GM23248 (cell line): ENCODE results near the gene TULP4. TPM values are rescaled to one million over a fixed set of nuclear protein-coding genes. Genes with fewer than 3 reads are reported as not detected.

Source experiments
- DNase-seq: peaks from one replicate; pipeline ENCODE4 v3.0.0-alpha.2; 2015
- H2AFZ ChIP-seq: fragments of 200-600 bp; sonication (generic); 2 replicates; pipeline ENCODE4 v1.6.1; 2016; ENCODE audit warnings: antibody characterized with exemption
- H3F3A ChIP-seq: fragments of 200-600 bp; sonication (generic); 2 replicates; pipeline ENCODE4 v1.6.1; 2016; ENCODE audit warnings: mild to moderate bottlenecking, antibody characterized with exemption, mixed run types; ENCODE audit not compliant: insufficient read depth
- H3K27ac ChIP-seq: fragments of 200-600 bp; sonication (generic); 2 replicates; pipeline ENCODE4 v1.5.1; 2016; ENCODE audit warnings: mild to moderate bottlenecking
- H3K27me3 ChIP-seq: fragments of 200-600 bp; sonication (generic); replicated peaks from 2 replicates; pipeline ENCODE4 v1.6.1; 2016; ENCODE audit warnings: mild to moderate bottlenecking; ENCODE audit not compliant: insufficient read depth
- H3K36me3 ChIP-seq: fragments of 200-600 bp; sonication (generic); 2 replicates; pipeline ENCODE4 v1.6.1; 2016; ENCODE audit warnings: low read depth, mild to moderate bottlenecking
- H3K4me1 ChIP-seq: fragments of 200-600 bp; sonication (generic); 2 replicates; pipeline ENCODE4 v1.6.1; 2016; ENCODE audit warnings: mild to moderate bottlenecking; ENCODE audit not compliant: insufficient read depth
- H3K4me2 ChIP-seq: fragments of 200-600 bp; sonication (generic); one replicate; pipeline ENCODE4 v1.6.1; 2016; ENCODE audit warnings: mild to moderate bottlenecking; ENCODE audit not compliant: unreplicated experiment
- H3K4me3 ChIP-seq: fragments of 200-600 bp; sonication (generic); 2 replicates; pipeline ENCODE4 v1.5.1; 2016; ENCODE audit warnings: mild to moderate bottlenecking
- H3K79me2 ChIP-seq: fragments of 200-600 bp; sonication (generic); 2 replicates; pipeline ENCODE4 v1.6.1; 2016; ENCODE audit warnings: mild to moderate bottlenecking; ENCODE audit not compliant: insufficient read depth
- H3K9ac ChIP-seq: fragments of 200-600 bp; sonication (generic); 2 replicates; pipeline ENCODE4 v1.6.1; 2016; ENCODE audit warnings: mild to moderate bottlenecking
- H3K9me2 ChIP-seq: fragments of 200-600 bp; sonication (generic); 2 replicates; pipeline ENCODE4 v1.6.1; 2016; ENCODE audit warnings: mixed run types, mild to moderate bottlenecking, moderate library complexity; ENCODE audit not compliant: insufficient read depth
- H3K9me3 ChIP-seq: fragments of 200-600 bp; sonication (generic); one replicate; pipeline ENCODE4 v1.6.1; 2017; ENCODE audit warnings: low read depth
- H4K20me1 ChIP-seq: fragments of 200-600 bp; sonication (generic); 2 replicates; pipeline ENCODE4 v1.6.0; 2016; ENCODE audit not compliant: insufficient read depth
- EZH2 ChIP-seq: fragments of 200-600 bp; sonication (generic); IDR thresholded peaks from 2 replicates; pipeline ENCODE4 v1.6.1; 2018; ENCODE audit warnings: antibody characterized with exemption, mild to moderate bottlenecking; ENCODE audit not compliant: insufficient read depth, poor library complexity, severe bottlenecking
- EZH2phosphoT487 ChIP-seq: fragments of 200-600 bp; sonication (generic); IDR thresholded peaks from 2 replicates; pipeline ENCODE4 v1.6.1; 2018; ENCODE audit warnings: antibody characterized with exemption, moderate library complexity, mild to moderate bottlenecking, low read depth; ENCODE audit not compliant: insufficient read depth
- WGBS, 2 experiments: methylation state at CpG; one replicate each; pipeline ENCODE4 v1.1.6; 2015 to 2017; ENCODE audit warnings: low lambda C conversion rate in 2 of 2, low coverage in 1 of 2; ENCODE audit errors: missing lambda C conversion rate in 2 of 2; 5-methylcytosine and 5-hydroxymethylcytosine counted together
- in situ Hi-C: fragments of 300-500 bp; cut with MboI; formaldehyde crosslinking; loops from 2 replicates; pipeline ENCODE4 v1.15.0; 2020
- polyA plus RNA-seq: library from polyadenylated mRNA; unstranded; fragments of >200 nt; fragmentation: Nextera tagmentation; extraction: Ambion mirVana; gene quantifications from 2 replicates; pipeline ENCODE4 v1.2.1, GENCODE V29; 2016
- total RNA-seq: library from RNA; depleted of rRNA; stranded (reverse); fragments of >200 nt; shearing (Covaris generic); gene quantifications from 2 replicates; pipeline ENCODE4 v1.2.3, GENCODE V29; 2014

Gene TULP4
- total and polyA plus RNA-seq, 2 experiments from 2014 or later, result 21.5 to 38.7 TPM

- H4K20me1 ChIP-seq, result no peaks in the 10 kb centered on the region
- H3K36me3 ChIP-seq, result peaks cover 5% of the 10 kb centered on the region; the same call in 1 of the 2 replicates
- H3K9me2 ChIP-seq, result no peaks in the 10 kb centered on the region
- H3K4me1 ChIP-seq, result peaks cover 31% of the 10 kb centered on the region
- peak; percentile 84 for DNase-seq
- H3K79me2 ChIP-seq, result no peaks in the 10 kb centered on the region
- no peak overlapping the region for H2AFZ ChIP-seq
- H3K9ac ChIP-seq, result no peak overlapping the region
- H3K4me2 ChIP-seq, result peak overlapping the region; percentile 89
- H3K27me3 ChIP-seq, result no peaks in the 10 kb centered on the region
- TF ChIP-seq EZH2phosphoT487 (no peak), EZH2 (no peak)
- in situ Hi-C loops, result no loop called here
- no peaks in the 10 kb centered on the region for H3K9me3 ChIP-seq
- peaks cover 33% of the 10 kb centered on the region for H3F3A ChIP-seq
- WGBS, 2 experiments, result 0% methylated on average over 1 of the region's 1 CpG
- 0 out of 2 replicates have a peak overlapping the region, but pooled peaks have one; percentile 37 for H3K4me3 ChIP-seq
- H3K27ac ChIP-seq, result peak overlapping the region; percentile 61
Observed at GRCh38 chr6:158417760-158418098, 105.5 kb downstream of the TULP4 start.

- in situ Hi-C loops, result no loop called here
- Histone ChIP-seq H3K9ac (no peak overlapping the region), H3K4me3 (no peak overlapping the region), H4K20me1 (no peaks in the 10 kb centered on the region), H3K9me2 (no peaks in the 10 kb centered on the region), H3F3A (peaks cover 33% of the 10 kb centered on the region), H3K36me3 (peaks cover 5% of the 10 kb centered on the region; the same call in 1 of the 2 replicates), H3K27ac (peak overlapping the region; percentile 61; the same call in 1 of the 2 replicates), H2AFZ (no peak overlapping the region), H3K4me1 (peaks cover 31% of the 10 kb centered on the region), H3K4me2 (no peak overlapping the region), H3K9me3 (no peaks in the 10 kb centered on the region), H3K27me3 (no peaks in the 10 kb centered on the region), H3K79me2 (no peaks in the 10 kb centered on the region)
- DNase-seq, result peak; percentile 50
- 95 to 100% methylated on average over 2 of the region's 2 CpGs for WGBS, 2 experiments
- TF ChIP-seq EZH2 (no peak), EZH2phosphoT487 (no peak)
Observed at GRCh38 chr6:158418501-158418900, 106.2 kb downstream of the TULP4 start.

GRCh38 chr6:158419339-158419909 lies 107.2 kb downstream of the TULP4 start:
- Histone ChIP-seq H3K4me3 (no peak overlapping the region), H3K9me3 (no peaks in the 10 kb centered on the region), H3K9ac (no peak overlapping the region), H3F3A (peaks cover 33% of the 10 kb centered on the region), H3K4me2 (no peak overlapping the region), H3K27ac (no peak overlapping the region), H3K4me1 (peaks cover 31% of the 10 kb centered on the region), H2AFZ (no peak overlapping the region), H3K79me2 (no peaks in the 10 kb centered on the region), H3K27me3 (no peaks in the 10 kb centered on the region), H3K9me2 (no peaks in the 10 kb centered on the region), H4K20me1 (no peaks in the 10 kb centered on the region), H3K36me3 (0 out of 2 replicates have a peak, but pooled peaks cover 5% of the 10 kb centered on the region)
- in situ Hi-C loops, result no loop called here
- 99 to 100% methylated on average over 2 of the region's 2 CpGs for WGBS, 2 experiments
- TF ChIP-seq EZH2phosphoT487 (no peak), EZH2 (no peak)
- DNase-seq, result no peak

- no peak overlapping the region for H3K4me3 ChIP-seq
- no peak overlapping the region for H3K4me2 ChIP-seq
- peaks cover 24% of the 10 kb centered on the region for H3K4me1 ChIP-seq
- WGBS, 2 experiments, result 96% methylated on average over 4 of the region's 4 CpGs
- H3K27me3 ChIP-seq, result no peaks in the 10 kb centered on the region
- H3K9me2 ChIP-seq, result no peaks in the 10 kb centered on the region
- H3K27ac ChIP-seq, result no peak overlapping the region
- in situ Hi-C loops, result no loop called here
- H3F3A ChIP-seq, result peaks cover 29% of the 10 kb centered on the region
- H3K9me3 ChIP-seq, result no peaks in the 10 kb centered on the region
- no peak for TF ChIP-seq EZH2phosphoT487
- TF ChIP-seq EZH2, result no peak
- H3K9ac ChIP-seq, result no peak overlapping the region
- H4K20me1 ChIP-seq, result no peaks in the 10 kb centered on the region
- H3K36me3 ChIP-seq, result 0 out of 2 replicates have a peak, but pooled peaks cover 5% of the 10 kb centered on the region
- H3K79me2 ChIP-seq, result no peaks in the 10 kb centered on the region
- no peak overlapping the region for H2AFZ ChIP-seq
- DNase-seq, result no peak
Observed at GRCh38 chr6:158421381-158421780, 109.1 kb downstream of the TULP4 start.
